GM19452 (cell line): Measurements from ENCODE around the gene CYTH3.

ENCODE experiments used
- ATAC-seq: cut with Tn5 transposase; IDR thresholded peaks from one replicate; pipeline ENCODE4 v1.9.1; 2021; ENCODE audit not compliant: unreplicated experiment

Gene CYTH3

DNA sequence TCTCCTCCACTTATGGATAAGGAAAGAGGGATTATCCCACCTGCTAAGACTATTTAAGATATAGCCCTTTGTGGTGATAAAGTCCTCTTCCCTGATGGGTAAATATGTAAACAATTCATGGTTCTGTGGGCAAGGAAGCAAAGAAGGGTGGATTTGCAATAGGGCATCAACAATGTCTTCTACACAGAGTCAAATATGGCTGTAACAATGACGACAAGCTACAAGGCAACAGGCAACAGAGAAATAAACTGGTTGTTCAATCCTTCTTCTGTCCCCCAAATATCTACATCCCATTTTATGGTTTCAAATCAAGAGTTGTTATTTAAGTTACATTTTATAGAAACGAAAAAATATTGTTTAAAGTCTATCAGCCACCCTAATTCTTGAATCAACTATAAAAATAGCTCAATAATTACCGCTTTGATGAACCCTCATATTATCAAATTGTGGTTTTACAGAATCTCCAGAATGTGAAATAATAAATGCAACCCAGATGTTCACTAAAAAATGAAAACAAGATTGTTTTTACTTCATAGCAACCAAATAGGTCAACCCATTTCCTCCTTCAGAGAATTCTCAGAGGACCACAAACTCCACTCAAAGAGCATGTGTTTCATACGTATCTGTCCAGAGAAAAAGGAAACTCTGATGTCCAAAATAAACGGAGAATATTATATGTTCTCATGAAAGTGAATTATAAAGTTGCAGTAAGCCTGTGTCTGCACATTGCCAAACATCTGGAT, 13.8 kb downstream of the CYTH3 start:
- no peak for ATAC-seq

DNA sequence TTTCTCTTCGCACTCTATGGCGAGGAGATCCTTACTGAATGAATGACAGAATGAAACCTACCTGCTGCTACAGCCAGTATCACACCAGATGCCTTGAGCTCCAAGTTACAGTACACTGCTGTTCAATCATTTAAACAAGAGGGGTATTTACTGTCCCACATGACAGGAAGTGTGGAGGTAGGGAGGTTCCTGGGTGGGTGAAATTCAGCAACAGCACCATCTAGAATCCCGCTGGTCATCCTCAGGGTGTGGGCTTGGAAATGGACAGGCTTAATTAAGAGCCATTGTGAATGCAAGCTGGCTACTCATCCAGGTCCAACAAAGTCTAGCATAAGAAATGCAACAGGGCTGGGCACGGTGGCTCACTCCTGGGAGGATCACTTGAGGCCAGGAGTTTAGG, 14.7 kb downstream of the CYTH3 start:
- ATAC-seq = no peak

DNA sequence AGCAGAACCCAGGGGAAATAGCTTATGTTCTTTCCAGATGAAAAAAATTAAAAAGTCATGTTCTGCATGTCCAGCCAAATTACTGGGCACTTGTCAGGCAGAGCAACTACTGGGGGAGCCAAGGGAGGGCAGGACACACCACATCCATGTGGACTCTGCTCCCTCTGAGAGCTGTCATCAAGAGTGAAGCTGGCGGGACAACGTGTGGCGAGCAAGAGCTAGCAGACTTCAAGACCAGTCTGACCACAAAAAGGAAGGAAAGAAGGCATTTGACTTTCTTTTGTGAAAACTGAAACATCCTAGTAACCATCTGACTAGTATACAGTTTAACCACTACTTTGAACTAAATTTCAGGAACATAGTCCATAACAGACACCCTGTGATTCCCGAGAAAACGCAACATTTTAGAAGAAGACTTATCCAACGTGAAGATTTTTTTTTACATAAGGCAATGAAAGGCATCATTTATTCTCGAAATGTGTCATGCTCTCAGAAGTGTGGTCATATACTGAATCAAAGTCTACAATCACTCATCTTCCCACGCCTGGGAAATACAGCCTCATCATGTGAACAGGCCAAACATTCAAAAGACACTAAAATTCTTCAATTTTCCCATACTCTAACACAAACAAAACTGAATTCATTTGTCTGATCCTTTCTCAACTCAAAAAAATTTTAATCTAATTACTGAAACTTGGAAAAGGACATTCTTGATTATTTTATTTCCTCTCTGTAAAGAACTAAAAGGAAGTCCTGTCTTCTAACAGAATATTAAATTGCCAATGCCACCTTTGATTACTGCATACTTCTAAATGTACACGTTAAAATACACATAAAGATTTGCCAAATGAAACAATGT, 15.5 kb downstream of the CYTH3 start:
- ATAC-seq = peak; percentile 67

DNA sequence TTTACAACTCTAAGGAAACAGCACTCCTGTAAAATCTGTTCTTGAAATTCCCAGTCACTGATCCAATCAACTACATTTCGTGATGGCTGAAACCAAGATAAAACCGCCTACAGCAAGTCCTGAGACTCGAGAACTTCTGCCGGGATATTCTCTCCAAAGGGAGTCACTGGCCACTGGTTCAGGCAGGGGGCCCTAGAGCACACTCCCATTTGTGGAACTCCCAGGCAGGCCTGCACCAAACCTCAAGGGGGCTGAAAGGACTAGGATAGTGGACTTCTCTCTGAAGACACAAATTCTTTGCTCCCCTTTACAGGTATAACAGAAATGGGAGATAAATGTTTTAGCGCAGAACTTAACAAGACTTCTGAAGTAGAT, 16.3 kb downstream of the CYTH3 start:
- ATAC-seq = no peak

DNA sequence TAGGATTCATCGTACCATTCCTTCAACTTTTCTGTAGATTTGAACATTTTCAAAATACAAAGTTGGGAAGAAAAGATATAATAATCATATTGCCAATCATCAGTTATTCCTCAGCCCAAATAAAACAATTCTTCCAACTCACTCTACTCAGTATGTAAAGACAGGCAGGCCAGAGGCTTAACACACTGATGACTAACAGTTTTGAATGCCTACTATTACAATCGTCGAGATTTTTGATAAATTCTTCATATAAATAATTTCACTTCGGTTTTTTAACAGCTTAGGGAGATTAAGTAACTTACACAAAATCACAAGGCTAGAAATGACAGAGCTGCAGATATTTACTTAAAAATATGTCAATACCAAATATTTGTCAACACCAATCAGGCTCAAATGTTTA, 17.6 kb downstream of the CYTH3 start:
- no peak for ATAC-seq

DNA sequence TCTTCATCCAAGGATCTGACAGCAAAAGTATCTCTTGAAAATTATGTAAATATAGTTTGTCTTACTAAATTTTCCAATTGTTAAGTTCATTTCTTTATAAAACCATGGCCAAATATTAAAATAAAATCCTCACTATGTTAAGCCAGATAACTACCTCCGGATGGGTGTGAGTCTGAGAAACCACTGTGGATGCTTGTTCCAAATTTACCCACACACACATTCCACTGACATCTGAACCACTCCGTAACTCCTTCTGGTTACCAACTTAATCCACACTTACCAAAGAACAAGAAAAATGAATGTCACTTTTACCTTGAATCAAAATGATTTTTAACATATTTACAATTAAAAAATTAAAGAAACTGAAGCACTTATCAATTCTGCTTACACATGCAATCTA, 19.7 kb downstream of the CYTH3 start:
- ATAC-seq = no peak

DNA sequence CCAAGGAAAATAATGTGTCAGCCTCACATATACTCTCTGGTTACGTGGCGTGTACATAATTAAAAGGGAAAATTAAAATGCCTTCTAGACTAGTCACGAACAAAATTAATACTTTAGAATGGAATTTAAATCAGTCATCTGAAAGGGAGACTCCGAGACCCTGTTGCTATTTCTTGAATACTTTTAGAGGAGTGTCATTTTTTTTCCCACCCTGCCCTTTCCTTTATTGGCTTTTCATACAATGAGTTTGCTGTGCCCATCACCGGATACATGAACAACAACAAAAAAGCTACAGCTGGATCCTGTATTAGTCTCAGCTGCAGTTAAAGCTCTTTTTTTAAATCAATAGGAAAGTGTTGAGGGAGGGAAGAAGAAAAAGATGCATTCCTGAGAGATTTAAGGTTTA, 20.1 kb downstream of the CYTH3 start:
- no peak for ATAC-seq

DNA sequence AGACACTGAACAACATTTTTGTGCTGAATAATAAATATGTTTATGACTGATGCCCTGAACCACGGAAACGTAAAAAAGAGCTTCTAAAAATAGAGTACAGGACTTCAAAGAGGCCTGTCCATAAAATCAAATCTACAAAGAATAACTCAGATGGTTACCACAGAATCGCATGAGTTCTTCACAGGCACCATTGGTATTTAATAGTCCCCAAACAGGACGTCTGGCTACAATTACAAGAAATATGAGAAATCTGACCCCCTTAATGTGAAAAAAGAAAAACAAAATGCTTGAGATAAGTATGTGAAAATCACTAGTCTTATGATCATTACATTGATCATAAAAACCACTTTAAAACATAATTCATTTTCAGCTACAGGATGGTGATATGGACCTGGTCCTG, 20.8 kb downstream of the CYTH3 start:
- ATAC-seq = no peak

DNA sequence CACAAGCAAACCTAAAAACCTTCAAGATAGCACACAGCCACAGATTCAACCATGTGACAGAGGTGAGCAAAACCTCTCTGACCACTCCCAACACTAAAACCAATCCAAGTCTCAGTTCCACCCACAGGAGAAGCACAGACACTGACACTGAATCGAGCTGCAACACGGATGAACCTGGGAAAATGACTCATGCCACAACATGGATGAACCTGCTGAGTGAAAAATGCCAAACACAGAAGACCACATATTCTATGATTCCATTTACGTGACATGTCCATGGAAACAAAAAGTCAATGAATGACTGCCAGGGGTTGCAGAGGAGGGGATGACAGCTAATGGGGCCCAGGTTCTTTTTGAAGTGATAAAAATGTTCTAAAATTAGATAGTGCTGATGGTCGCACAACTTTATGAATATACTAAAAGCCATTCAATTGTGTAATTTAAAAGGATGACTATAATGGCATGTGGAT, 22.0 kb downstream of the CYTH3 start:
- ATAC-seq = peak; percentile 64

DNA sequence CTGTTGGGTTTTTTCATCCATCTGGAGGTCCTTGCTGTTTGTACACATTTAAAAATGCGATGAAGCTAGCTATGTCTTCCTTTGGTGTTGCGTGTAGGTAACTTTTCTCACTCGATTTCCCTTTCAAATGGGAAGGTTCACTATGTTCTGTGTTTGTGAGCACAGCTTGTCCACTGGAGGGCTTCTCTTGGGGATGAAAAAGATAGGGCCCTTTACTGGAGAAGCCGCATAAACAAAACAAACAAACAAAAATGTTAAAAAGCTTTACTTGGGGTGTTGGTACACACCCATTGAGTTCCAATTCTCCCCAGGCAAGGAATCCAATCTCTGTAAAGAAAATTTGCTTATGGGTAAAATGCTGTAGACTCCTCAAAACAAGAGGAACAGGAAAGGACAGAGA, 23.4 kb downstream of the CYTH3 start:
- no peak for ATAC-seq

DNA sequence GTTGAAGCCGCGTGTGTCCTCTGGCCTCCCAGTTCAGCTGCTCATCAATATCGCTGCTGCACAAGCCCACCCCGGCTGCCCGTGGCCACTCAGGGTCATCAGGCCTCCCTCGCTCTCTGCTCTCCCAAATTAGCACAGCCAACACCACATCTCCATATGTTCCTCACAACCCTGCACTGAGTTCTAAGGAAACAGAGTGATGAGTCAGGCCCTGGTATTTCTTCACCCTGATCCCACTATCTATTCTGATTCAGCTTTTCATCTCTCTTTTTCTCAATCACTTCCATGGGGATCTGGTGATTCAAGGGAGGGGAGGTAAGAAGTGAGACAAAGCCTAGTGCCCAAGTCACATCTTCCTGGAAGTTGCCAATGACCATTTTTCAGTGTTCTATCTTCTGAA, 23.8 kb downstream of the CYTH3 start:
- ATAC-seq = no peak

DNA sequence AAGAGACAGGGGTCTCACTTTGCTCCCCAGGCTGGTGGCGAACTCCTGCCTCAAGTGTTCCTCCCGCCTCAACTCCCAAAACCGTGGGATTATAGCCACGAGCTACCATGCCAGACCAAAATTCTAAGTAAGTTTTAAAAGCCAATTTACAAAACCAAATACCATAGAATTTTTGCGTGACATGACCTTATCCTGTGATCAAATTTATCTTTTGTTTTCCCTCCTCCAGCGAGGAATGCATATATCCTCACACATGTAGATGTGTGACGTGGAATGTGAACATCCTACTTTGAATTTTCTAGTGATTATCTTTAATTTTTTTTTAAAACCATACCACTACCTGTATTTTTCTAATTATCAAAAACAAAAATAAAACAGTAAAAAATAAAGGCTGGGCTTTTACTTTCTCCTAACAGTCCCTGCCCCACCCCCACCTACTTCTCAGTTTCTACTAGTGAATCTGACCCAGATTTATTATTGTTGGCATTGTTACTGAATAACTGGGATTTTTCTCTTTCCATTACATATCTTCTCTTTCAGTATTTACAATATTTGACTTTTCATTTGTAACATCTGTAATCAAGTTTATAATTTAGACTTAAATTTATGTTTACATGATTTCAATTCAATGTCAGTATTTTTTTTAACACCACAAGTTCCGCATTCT, 26.0 kb downstream of the CYTH3 start:
- ATAC-seq = no peak

DNA sequence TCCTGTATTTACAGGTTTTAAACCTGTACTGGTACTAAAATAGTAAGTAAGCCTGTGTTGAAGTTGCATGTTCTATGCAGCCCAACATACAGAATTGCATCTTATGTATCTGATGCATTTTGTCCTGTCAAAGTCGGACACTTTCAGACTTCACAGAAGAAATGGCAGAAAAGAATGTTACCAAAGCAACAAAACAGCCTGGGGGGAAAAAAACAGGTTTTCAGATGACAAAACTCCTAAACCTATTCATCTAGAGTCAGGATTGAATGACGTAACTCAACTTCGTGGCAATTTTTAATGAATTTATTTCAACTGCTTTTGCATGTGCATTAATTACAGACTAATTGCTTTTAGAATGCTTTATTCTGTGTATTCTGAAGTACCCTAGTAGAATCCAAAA, 28.4 kb downstream of the CYTH3 start:
- no peak for ATAC-seq

DNA sequence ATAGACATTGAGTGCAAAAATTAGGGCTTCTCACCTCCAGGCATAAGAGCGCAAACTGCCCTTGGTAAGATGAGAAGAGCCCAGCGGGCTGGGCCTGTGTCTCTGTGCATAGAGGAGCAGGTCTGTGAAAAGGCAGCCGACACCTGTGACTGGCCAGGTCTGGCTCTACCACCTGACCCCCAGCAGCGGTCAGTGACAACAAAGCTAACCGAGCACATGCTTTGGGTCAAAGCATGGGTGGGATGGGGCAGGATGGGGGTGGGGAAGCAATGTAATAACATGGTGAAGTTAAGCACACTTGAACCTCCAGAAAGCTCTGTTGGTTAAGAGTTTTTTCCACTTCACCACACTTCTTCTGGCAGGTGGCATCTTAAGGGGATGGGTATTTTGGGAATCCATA, 29.3 kb downstream of the CYTH3 start:
- no peak for ATAC-seq

DNA sequence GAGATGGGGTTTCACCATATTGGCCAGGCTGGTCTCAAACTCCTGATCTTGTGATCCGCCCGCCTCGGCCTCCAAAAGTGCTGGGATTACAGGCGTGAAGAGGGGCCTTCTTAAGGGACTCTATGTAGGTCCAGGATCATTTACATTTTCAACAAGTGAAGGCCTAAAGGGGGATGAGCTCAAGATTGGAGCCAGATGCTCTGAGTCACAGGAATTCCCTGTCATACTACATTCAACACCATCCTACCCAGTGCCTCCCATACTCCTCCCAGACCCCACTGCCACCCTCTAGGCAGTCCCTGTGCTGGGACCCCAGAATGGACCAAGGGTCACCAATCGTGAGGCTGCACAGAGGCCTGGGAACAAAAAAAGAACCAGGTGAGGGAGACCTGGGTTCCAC, 29.9 kb downstream of the CYTH3 start:
- ATAC-seq = no peak

DNA sequence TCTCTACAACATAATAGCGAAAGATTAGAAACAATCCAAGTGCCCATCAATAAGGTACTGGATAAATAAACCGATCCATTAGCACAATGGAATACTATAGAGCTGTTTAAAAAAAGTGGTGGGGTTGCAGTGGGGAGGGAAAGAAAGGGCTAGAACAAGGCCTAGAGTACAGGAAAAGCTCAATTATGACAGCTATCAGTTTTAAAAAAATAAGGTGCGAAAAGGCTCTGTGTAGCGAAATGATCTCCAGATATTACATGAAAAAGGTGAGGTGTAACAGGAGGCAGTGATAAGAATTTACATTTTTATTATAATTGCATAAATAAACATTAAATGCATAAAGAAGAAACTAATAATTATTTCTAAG, 30.8 kb downstream of the CYTH3 start:
- ATAC-seq = no peak

DNA sequence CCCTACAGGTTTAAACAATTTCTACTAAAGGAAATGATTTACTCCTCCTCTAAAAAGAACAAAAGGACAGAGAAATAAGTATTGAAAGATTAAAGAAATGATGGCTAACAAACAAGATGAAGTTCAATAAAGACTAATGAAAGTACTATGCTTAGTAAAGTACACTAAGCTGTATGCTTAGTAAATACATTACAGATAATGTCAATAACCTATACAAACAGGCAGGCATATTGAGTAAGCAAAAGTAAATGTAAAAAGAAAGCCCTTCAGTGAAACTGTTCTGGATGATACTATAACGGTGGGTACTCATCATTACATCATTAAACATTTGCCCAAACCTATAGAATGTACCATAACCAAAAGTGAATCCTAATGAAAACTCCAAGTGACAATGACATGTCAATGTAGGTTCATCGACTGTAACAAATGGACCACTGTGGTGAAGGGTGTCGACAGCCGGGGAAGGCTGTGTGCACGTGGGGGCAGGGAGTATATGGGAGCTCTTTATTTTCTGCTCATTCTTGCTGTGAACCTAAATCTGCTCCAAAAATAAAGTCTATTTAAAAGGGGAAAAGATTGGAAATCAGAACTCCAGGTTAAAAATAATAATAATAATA, 34.0 kb downstream of the CYTH3 start:
- no peak for ATAC-seq

DNA sequence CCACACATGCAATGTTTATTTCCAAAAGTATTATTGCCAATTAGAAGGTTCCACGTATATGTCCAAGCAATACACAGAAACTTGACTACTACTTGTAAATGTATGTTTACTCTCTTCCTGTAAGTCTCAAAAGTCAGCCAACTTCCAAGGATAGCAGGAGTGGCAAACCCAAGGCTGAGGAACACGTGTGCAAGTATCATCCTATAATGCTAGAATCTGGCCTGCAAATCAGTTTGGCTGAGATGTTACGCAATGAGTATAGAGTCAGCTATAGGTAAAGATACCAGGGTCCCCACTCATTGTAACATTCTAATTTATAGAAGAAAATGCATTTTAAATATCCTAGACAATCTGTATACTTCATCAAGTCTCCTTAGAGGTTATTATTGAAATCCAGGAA, 34.7 kb downstream of the CYTH3 start:
- ATAC-seq = no peak

DNA sequence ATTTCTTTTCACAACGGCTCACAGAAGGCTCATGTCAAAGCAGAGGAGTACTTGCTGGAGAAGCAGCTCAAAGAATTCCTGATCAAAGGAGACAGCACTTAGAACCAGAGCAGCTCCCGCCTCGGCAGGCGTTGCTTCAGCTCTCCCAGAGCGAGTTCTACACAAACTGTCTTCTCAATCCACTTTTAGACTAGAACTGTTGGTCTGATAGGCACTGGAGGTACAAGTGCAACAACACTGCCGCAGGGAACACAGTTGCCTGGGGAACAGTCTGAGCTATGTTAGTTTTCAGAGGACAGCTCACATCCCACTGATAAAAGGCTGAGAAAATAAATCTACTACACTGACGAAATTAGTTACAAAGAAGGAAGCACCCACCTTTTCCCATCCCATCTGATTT, 35.4 kb downstream of the CYTH3 start:
- no peak for ATAC-seq

DNA sequence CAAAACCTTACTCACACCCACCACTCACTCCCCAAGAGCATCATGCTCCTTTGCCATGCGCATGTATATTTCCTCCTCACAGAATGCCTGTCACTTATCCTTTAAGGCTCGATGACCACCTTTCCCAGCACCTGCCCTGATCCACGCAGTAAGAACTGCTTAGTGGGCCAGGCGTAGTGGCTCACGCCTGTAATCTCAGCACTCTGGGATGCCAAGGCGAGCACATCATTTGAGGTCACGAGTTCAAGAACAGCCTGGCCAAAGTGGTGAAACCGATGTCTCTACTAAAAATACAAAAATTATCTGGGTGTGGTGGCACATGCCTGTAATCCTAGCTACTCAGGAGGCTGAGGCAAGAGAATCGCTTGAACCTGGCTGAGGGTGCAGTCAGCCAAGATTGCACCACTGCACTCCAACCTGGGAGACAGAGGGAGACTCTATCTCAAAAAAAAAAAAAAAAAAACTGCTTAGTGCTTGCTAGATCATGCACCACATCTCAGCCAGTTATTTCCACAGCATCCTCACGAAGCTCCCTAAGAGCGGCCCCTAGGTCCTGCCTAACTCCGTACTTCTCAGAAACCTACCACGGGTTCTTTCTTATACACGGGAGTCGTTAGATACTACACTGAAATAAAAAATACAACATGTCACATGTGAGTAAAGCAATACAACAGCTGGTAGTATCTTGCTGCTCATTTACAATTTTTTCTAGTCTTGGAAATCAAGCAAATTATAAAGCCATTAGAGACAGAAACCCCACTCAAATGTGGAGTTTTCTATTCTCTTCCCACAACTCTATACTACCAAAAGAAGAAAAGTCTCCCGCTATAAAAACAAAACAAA, 37.2 kb downstream of the CYTH3 start:
- no peak for ATAC-seq

DNA sequence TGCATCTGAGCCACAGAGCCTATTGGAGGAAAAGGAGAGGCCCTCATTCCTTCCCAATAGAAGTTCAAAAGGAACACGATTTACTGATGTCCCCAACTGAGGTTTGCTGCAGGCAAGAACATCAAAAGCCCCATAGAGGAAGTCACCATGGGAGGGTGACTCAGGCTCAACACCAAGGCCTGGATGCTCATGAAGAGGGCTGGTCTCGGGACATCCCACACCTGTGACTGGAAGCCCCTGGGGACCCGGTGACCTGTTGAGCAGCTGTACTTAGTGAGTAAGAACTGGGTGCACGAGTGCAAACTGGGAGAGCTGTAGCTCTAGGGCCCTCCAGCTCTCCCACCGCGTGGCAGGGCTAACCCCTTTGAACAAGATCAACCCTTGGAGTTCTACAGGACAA, 38.0 kb downstream of the CYTH3 start:
- ATAC-seq = no peak
